Stimulated activated CD8-positive, alpha-beta memory T cell treated with anti-CD3 and anti-CD28 coated beads, Interleukin-7, amount 100 ng/mL, for 48 hours (primary cell): ENCODE data around the gene THADA.
A peak's percentile ranks its signal among the peaks of the same experiment; 100 is the strongest.

Source experiments
- DNase-seq, 2 donors: peaks; one replicate each; pipeline ENCODE4 v3.0.0-alpha.2; 2020; ENCODE audit warnings: low read depth in 1 of 2; ENCODE audit errors: extremely low read depth in 1 of 2

Gene THADA

DNA sequence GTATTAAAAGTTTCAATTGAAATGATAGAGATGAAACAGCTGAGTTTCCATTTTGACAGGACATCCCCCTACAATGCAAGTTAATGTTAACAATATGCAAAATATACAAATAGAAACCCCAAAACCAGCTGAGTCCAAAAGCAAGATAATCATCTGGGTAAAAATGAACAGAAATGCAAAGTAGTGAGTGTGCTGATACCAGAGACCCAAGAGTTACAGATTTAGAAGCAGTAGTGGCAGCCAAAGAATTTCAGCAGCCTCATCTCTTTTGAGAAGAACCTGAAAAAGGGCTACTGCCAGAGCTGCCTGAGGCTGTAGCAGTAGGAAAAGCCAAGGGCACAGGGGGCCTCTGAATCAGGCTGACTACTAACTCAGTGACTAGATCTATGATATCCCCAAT lies 82.6 kb downstream of the THADA start:
- DNase-seq: no peak

- DNase-seq: peak in 1 of 2 donors; percentile 9
Measured at GRCh38 chr2:43511199-43511598, 84.6 kb downstream of the THADA start.

DNA sequence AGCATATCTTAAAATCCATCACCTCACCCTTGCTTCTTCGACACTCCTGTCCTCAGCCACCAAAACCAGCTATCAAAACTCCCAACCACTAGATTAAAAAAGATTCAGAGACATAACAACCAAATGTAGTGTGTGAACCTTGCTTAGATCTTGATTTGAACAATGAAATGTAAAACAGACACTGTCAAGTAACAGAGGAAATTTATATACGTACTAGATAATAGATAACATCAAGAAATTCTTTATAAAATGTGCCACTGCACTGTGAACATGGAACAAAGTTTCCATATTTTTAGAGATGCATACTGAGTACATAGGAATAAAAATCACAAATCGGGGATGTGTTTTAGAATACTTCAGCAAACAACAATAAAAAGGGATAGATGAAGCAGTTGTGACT lies 86.0 kb downstream of the THADA start:
- DNase-seq: no peak

DNA sequence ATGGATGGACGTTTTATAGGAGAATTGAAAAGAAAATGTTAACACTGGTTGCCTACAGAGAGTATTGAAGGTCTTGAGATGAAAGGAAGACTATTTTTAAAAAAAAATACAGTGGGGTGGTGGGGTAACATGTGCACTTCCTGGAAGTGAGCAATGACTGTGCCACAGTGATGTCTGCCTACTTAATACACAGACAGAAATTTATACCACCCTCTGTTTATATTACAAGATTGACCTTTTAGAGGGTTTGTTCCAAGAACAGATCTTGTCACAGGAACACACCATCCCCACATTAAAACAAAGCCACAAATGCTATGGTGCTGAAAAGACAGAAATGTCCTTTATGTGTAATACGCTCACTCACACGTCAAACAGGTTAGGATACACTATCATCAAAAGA lies 87.6 kb downstream of the THADA start:
- DNase-seq: no peak

GRCh38 chr2:43507137-43507536 lies 88.7 kb downstream of the THADA start:
- no peak for DNase-seq

DNA sequence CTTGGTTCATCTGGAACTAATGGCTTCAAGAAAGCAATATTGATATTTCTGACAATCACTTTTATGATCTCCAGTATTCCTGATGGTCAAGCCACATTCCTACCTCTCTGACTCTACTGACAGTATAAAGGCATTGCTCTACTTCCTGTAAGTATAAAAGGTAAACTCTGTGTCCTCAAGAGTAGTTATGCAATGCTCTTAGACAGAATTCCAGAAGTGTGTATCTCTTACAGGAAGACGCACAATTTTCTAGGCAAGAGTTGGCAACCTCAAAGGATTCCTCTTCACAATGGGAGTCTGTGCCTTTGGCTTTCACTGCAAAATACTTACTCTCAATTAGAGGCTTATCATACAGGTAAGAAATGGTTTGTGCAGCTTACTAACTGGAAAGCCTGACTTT lies 100.1 kb downstream of the THADA start:
- DNase-seq: no peak

DNA sequence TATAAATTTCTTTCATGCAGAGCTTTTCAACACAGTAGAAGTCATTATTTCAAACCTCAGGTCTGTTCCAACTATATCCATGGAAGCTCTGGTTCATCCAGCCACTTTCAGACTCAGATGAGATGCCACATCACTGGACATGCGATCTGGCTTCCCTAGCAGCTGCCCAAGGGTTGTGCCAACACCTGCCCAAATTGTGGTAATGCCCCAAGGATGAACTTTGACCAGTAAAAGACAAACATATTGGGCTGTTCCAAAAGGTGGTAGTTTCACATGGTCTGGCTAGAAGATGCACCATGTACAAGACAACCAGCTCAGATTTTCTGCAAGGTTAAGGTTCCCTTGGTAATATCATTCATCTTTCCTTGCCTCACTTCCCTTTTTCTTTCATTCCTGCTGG lies 101.9 kb downstream of the THADA start:
- no peak for DNase-seq

DNA sequence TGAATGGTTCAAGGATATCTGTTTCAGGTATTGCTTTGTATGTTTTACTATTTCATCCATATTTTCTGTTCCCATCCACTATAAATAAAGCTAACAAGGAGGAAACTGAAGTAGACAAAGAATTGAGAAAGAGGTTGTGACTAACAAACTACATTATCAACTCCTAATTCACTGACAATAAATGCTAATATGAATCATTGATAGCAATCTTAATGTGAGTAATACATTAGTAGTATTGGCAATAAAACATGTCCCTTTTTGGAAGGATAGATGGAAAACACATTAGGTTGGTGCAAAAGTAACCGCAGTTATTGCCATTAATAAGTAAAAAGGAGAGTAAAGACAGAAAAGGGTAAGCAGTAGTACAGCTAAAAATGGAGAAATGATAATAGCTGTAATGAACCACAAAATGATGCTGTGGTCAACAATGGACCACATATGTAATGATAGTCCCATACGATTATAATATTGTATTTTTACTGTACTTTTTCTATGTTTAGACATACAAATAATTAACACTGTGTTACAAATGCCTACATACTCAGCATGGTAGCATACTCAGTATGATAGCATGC lies 104.7 kb downstream of the THADA start:
- no peak for DNase-seq

DNA sequence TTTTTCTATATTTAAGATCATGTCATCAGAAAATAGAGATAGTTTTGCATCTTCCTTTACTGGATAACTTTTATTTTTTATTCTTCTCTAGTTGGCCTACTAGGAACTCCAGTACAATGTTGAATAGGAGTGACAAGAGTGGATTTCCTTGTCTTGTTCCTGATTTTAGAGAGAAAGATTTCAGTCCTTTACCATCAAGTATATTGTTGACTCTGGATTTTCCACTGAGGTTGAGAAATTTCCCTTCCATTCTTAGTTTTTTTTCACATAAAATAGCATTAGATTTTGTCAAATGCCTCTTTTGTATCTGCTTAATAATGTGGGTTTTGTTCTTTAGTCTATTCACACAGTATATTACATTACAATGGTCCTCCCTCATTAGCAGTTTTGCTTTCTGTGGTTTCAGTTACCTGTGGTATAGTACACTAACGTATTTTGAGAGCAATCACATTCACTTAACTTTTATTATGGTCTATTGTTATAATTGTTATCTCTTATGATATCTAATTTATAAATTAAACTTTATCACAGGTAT lies 105.5 kb downstream of the THADA start:
- DNase-seq: no peak

DNA sequence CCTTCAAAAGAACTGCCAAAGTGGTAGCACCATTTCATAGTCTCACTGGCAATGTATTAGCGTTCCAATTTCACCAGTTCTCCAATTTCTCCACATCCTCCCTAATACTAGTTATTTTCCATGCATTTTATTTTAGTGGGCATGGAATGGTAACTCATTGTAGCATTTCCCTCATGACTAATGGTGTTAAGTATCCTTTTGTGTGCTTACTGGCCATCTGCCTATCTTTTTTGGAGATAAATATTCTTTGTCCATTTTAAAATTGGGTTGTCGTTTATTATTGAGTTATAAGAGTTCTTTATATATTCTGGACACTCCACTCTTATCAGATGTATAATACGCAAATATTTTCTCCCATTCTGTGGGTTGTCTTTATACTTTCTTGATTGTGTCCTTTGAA lies 107.1 kb downstream of the THADA start:
- DNase-seq: no peak

GRCh38 chr2:43486603-43487002 lies 109.2 kb downstream of the THADA start:
- no peak for DNase-seq

DNA sequence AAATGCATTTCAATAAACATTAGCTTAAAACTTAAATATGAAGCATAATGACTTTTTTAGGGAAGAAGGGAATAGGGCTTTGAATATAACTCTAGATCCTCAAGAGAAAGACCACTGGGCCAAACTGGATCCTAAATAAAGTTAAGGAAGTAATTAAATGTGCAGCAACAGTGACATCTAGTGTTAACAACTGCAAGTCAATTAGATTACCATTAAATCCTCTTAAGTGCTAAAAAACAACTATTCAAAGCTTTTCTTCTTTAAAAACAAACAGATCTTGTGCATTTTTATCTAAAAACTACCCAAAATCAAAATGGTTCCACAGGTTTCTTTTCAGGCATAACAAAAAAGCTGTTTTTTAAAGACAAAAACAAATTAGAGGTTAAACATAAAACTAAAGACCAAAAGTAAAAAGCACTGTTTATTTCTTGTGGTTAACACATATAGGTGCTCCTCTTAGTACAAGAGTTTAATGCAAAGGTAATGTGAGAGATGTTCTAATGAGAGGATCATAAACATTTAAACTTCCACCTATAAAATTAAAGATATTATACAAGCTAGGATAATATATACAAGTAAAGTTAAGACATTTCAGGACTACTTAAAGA lies 111.4 kb downstream of the THADA start:
- DNase-seq: no peak

- DNase-seq: no peak
Measured at GRCh38 chr2:43482961-43483360, 112.9 kb downstream of the THADA start.

DNA sequence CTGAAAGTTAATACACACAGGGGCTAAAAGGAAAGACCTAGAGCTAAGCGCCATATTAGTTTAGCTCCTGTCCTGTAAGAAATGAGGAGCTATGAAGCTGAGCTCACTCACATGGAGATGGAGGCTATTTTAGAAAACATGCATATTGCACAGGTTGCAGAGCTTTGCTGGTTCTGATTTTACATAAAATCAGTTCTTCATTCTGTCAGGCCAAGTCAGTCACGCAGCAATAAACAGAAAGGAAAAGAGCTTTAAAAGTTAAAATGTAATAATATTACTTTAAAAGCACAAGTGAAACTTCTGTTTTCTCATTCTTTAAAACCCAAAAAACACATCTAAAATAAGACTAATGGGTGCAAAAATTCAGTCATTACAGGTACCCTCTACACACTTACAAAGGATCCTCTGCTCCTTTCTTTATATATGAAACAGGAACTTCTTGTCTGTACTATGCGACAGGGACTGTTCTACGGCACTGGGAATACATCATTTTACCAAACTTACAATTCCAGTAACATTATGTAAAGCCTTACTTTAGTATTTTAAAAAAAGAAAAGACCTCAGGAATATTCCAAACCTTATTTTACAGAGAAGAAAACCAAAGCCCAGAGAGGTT lies 113.8 kb downstream of the THADA start:
- no peak for DNase-seq

- DNase-seq: no peak
Measured at GRCh38 chr2:43480874-43481273, 115.0 kb downstream of the THADA start.

DNA sequence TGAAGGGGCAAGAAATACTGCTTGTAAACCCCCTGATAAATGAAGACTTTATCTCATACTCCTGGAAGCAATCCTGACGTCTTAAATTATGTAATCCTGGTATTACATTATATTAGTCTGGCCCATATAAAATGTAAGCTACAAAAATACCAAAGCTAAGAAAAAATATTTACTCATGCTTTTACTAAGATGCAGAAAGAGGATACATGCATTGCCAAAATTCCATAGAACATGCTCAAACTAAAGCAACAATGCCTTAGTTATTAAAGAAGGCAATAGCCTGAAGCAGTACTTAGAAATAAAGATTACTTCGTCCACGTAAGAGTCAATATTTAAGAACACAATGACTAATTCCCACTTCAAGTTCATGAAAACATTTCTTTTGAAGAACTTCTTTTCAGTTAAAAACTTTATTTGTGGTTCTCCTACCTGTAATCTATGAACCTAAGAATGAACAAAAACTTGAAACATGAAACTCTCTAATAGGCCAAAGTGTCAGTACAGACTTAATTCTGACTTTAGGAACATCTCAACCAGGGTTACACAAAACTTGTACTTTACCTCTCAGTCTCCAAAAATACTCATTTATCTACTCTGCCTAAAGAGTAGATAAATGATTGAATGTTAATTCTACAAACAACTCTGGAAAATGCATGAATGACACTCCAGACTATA lies 117.3 kb downstream of the THADA start:
- no peak for DNase-seq

GRCh38 chr2:43475922-43476321 lies 119.9 kb downstream of the THADA start:
- DNase-seq: no peak

- DNase-seq: no peak
Measured at GRCh38 chr2:43475137-43475846, 120.5 kb downstream of the THADA start.

- DNase-seq: no peak
Measured at GRCh38 chr2:43474273-43474672, 121.6 kb downstream of the THADA start.

DNA sequence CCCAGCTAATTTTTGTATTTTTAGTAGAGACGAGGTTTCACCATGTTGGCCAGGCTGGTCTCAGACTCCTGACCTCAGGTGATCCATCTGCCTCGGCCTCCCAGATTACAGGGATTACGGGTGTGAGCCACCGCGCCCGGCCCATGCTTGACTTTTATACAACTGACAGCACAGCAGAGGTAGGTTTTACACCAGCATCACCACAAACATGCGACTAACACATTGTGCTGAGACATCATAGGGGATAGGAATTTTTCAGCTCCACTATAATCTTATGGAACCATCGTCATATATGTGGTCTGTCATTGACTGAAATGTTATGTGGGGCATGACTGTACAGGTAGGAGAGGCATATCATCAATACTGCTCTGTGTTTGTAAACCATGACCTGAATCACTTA lies 122.1 kb downstream of the THADA start:
- no peak for DNase-seq

DNA sequence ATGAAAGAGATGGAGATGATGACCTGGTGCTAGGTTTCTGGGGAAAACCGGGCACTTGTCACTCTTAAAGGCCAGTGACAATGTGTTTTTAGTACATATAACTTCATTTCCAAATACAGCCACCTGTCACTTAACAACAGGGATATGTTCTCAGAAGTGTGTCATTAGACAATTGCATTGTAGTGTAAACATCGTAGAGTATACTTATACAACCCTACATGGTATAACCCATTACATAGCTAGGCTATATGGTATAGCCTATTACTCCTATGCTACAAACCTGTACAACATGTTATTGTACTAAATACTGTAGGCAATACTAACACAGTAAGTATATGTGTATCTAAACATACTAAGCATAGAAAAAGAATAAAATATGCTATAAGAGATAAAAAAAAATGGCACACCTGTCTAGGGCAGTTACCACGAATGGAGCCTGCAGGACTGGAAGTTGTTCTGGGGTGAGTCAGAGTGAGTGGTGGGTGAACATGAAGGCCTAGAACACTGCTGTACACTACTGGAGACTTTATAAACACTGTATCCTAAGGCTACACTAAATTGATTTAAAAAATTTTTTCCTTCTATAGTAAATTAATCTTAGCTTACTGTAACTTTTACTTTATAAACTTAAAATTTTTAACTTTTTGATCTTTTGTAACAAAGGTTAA lies 123.2 kb downstream of the THADA start:
- DNase-seq: no peak
